DMS153 (cell line): ENCODE measurements around the gene RNF217.

Source experiments
- DNase-seq: peaks from one replicate; lab custom pipeline; 2025; lab: John Stamatoyannopoulos, UW

RNF217 gene

GRCh38 chr6:124989136-124989983, 27.1 kb downstream of the RNF217 start:
- DNase-seq: no peak

DNA sequence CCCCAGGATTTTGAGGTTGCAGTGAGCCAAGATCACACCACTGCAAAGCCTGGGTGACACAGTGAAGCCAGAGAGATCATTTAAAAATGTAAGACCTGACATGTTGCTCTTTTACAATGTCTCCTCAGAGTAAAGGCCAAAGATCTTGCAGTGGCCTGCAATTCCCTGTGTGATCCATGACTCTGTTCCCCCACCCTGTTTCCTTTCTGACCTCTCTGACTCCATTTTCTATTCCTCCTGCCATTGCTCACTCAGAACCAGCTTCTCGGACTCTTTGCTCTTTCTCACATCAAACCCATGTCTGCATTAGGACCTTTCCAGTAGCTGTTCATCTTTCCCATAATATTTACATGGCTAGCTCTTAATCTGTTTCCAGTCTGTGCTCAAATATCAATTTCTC, 28.8 kb downstream of the RNF217 start:
- DNase-seq: no peak

- no peak for DNase-seq
Observed at GRCh38 chr6:124991764-124992295, 29.6 kb downstream of the RNF217 start.

DNA sequence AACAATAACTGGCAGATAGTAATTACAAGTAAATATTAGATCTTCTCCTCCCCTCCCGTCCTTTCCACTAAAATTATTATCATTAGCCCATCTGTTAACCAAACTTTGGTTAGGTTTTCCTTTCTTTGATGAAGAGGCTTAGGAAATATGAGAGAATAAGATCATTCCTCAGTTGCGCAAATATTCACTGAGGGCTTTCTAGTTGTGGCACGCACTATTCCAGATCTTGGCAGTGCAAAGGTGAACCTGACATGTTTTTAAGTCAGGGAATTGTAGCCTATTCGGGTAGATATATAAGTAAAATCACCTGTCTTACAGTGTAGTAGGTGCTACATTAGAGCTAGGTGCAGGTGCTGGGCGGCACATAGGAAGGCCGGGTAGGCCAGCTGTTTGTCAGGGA, 31.1 kb downstream of the RNF217 start:
- DNase-seq: no peak

GRCh38 chr6:124994648-124995047, 32.4 kb downstream of the RNF217 start:
- no peak for DNase-seq

- no peak for DNase-seq
Observed at GRCh38 chr6:124995131-124995530, 32.9 kb downstream of the RNF217 start.

DNA sequence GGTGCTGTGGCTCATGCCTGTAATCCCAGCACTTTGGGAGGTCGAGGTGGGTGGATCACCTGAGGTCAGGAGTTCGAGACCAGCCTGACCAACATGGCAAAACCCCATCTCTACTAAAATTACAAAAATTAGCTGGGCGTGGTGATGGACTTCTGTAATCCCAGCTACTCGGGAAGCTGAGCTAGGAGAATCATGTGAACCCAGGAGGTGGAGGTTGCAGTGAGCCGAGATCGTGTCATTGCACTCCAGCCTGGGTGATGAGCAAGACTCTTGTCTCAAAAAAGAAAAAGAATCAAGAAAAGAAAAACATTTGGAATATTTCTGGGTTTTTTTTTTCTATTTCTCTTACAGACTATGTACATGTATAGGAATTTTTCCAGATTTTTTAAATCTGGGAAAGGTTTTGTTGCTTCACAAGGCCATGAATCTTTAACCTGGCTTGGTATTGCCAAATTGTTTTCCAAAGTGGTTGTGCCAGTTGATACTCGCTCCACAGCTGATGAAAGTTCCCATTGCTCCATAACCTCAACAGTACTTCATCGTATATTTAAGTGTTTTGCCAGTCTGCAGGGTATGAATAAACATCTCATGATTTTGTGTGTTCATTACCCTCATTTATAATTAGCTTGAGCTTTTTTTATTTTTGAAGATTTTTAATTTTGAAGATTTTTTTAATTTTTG, 33.5 kb downstream of the RNF217 start:
- DNase-seq: no peak

DNA sequence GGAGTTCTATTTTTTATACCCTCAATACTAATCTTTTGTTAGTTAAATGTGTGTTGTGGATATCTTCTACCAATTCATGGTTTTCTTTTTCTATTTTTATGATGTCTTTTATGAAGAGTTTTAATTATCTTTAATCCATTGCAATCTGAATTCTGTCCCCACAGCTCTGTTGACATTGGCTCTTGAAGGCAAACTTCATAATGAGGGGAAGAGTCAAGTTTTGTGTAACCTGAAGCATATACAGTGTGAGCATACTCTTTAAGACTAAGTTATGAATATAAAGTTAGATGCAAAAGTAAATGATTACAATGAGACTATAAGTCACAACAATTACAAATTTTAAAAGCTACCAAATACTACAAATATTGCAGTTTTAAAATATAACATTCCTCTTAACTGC, 34.2 kb downstream of the RNF217 start:
- DNase-seq: no peak

DNA sequence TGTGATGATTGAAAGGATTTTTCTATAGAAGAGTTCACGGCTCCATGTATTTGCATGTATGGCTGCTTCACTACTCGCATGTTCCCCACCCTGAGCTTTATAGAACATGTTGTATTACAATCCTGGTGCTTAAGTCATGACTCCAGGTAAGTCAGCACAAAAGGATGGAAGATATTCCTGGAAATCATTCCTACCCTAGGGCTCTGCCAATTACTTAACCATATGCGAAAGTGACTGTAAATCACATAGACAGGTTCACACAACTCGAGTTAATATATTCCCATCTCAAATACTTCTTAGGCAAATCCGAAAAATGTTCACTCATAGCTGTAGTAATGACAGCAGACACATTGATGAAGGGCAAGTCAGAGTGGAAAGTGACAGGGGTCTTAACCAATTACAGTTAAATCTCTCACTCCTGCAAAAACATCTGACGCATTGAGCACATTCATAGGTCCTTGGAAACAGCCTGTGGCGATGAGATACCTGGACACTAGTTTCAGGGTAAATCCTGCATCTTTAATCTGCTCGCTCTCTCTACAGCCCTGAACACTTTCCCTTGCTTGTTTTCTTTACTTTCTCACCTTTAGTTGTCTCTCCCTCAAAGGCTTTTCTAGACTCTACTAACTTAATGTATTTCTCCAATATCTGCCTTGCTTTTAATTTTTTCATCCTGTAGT, 35.1 kb downstream of the RNF217 start:
- no peak for DNase-seq

GRCh38 chr6:124999105-124999764, 37.0 kb downstream of the RNF217 start:
- no peak for DNase-seq

GRCh38 chr6:125001684-125002405, 39.6 kb downstream of the RNF217 start:
- no peak for DNase-seq

GRCh38 chr6:125002406-125002741, 40.1 kb downstream of the RNF217 start:
- DNase-seq: no peak

GRCh38 chr6:125003070-125003469, 40.8 kb downstream of the RNF217 start:
- no peak for DNase-seq

DNA sequence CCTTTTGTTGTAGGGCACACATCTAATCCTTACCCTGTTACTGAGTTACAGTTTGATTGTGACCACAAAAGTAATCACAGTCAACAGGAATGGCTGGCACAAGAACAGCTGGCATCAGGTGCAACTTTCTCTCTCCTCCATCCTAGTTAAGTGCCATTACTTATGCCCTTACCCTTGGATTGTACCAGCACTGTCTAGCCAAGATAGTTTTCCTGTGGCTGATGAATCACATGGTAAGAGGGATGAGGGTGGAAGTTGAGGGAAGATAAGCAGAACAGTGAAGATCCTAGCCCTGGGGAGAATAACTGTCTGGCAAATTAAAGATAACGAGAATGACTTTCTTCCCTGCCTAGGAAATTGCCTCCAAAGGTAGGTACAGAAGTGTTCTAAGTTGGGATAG, 42.0 kb downstream of the RNF217 start:
- no peak for DNase-seq

- no peak for DNase-seq
Observed at GRCh38 chr6:125004797-125005595, 42.8 kb downstream of the RNF217 start.

- DNase-seq: no peak
Observed at GRCh38 chr6:125008261-125008703, 46.0 kb downstream of the RNF217 start.

GRCh38 chr6:125008957-125009356, 46.7 kb downstream of the RNF217 start:
- DNase-seq: no peak

DNA sequence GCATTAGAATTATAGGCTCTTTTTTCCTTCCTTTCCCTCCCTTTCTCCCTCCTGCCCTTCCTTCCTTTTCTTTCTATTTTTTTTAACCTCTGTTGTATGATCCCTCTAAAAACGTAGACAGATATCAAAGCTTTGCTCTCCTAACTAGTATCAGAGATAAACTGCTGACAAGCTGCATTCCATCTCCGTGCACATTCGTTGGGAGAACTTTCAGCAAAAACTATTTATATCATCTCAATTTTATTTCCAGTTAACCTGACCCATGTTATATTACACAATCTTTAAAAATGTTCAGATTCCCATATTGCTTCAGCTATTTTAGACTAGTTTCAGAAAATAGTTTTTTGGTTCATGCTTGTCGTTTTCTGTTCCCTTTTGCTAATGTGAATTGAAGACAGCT, 47.3 kb downstream of the RNF217 start:
- DNase-seq: no peak

- DNase-seq: peak; percentile 64
Observed at GRCh38 chr6:125013938-125014660, 51.9 kb downstream of the RNF217 start.

- DNase-seq: no peak
Observed at GRCh38 chr6:125014661-125014957, 52.4 kb downstream of the RNF217 start.
